ENCODE measurements around the gene HIF1A.
A peak's percentile ranks its signal among the peaks of the same experiment; 100 is the strongest.

Gene HIF1A

DNA sequence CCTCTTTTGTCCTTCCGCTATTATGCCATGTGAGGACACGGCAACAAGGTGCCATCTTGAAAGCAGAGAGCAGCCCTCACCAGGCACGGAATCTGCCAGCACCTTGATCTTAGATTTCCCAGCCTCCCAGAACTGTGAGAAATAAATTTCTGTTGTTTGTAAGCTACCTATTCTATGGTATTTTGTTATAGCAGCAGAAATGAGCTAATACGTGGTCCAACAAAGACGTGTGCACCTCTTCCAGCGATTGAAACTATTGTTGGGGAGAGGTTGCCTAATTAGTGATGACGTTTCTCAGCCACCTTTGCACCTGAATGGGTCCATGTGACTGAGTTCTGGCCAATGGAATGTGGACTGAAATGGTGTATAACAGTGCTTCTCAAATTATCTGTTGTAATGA, 64.6 kb downstream of the HIF1A start:
- no peak for DNase-seq (ENCODE audit: low read depth)
- TF ChIP-seq, protein P1, sequence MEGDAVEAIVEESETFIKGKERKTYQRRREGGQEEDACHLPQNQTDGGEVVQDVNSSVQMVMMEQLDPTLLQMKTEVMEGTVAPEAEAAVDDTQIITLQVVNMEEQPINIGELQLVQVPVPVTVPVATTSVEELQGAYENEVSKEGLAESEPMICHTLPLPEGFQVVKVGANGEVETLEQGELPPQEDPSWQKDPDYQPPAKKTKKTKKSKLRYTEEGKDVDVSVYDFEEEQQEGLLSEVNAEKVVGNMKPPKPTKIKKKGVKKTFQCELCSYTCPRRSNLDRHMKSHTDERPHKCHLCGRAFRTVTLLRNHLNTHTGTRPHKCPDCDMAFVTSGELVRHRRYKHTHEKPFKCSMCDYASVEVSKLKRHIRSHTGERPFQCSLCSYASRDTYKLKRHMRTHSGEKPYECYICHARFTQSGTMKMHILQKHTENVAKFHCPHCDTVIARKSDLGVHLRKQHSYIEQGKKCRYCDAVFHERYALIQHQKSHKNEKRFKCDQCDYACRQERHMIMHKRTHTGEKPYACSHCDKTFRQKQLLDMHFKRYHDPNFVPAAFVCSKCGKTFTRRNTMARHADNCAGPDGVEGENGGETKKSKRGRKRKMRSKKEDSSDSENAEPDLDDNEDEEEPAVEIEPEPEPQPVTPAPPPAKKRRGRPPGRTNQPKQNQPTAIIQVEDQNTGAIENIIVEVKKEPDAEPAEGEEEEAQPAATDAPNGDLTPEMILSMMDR (IDR thresholded peaks at IDR 0.05; ENCODE audit: low read length, missing control alignments), result no peak
- no peak overlapping the region for H3K4me3 ChIP-seq (replicated peaks; ENCODE audit: low read depth, low read length)

DNA sequence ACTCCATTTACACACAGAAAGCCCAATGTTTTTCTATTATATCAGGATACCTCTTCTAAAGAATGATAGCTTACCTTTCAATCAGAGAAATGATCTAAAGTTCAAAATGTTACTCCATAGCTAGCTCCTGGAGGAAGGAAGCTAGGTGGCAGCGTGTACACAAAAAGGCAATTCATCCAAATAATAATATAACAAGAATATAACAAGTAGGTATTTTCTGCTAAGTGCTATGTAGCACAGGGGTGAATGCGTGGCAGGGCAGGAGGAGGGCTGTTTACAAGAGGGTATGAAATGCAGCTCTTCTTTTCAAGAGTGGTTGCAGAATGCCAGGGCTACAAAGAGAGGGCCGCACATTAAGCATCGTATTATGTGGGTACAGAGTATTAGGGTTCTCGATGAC, 66.2 kb downstream of the HIF1A start:
- TF ChIP-seq, protein P1 (IDR thresholded peaks at IDR 0.05; ENCODE audit: low read length, missing control alignments), result no peak
- peak overlapping the region; percentile 88 for H3K4me3 ChIP-seq (replicated peaks; ENCODE audit: low read depth, low read length)
- DNase-seq (ENCODE audit: low read depth), result no peak

DNA sequence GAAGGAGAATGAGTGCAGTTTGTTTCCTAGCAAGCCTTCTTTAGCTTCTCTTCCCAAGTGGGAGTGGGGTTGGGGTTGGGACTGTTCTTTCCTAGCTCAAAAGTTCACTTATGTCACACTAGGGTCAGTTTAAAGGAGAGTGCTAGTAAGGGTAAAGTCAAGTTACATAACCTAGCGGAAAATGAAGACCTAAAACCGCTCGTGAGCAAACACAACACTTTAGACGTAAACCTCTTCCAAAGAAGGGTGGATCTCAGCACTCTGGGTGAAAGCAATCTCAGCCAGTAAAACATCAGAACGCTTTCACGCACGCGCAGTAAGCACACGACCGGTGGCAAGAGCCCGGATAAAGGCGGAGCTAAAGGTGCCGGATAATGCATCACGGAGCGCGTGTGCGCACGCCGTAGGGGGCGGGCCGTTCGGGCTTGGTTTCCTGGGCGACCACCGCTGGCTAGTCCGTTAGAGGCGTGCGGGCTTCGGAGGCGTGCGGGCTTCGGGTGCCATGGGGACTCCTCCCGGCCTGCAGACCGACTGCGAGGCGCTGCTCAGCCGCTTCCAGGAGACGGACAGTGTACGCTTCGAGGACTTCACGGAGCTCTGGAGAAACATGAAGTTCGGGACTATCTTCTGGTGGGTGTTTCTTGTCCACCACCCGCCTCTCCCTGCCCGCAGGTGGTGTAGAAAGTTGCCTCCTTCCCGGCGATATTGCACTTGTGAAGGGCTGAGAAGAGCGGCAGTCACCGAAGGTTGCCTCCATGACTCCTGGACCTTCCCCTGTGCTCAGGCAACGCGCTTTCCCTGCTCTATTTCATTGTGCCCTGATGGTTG, 66.9 kb downstream of the HIF1A start, which contains the start of gene SNAPC1:
Gene SNAPC1, plus strand, starts transcription at position 462 of the 828 bp plus-strand sequence. Its CDS starts 41 bp downstream, at position 503.
- peak; percentile 99 for DNase-seq (ENCODE audit: low read depth)
- TF ChIP-seq, protein P1 (IDR thresholded peaks at IDR 0.05; ENCODE audit: low read length, missing control alignments), result no peak
- H3K4me3 ChIP-seq (replicated peaks; ENCODE audit: low read depth, low read length), result peak within 1 kb of the TSS; percentile 88

DNA sequence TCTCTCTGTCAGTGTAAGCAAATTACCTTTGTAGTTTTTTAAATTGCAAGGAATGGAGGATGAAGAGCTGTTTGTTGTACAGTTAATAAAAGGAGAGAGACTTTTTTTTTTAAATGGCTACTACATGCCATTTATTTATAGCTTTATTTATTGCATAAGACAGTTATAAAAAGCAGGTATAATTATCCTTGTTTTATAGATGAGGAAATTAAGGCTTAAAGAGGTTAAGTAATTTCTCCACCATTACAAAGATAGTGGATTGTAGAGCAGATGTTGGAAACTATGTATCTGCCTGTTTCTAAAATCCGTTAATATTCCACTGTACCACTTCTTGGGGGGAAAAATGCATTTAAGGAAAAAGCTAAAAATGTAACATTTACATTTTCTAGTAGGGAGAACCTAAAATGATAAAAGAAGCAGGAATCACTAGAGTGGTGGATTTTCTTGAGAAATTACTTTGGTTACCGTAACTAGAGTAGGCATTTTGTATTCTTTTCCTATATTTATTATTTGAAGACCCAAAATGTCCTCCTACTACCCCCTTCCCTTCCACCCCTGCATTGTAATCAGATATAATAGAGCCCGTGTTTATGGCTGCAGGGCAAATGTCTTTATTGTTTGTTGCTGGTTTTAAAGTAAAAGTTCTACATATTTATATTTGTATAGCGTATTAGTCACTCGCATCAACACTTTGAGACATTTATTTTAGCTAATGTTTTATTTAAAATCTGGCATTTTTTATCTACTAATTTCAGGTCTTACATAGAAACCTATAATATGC, 69.2 kb downstream of the HIF1A start:
- no peak for DNase-seq (ENCODE audit: low read depth)
- H3K4me3 ChIP-seq (replicated peaks; ENCODE audit: low read depth, low read length), result peak overlapping the region; percentile 88
- TF ChIP-seq, protein P1 (IDR thresholded peaks at IDR 0.05; ENCODE audit: low read length, missing control alignments), result no peak

DNA sequence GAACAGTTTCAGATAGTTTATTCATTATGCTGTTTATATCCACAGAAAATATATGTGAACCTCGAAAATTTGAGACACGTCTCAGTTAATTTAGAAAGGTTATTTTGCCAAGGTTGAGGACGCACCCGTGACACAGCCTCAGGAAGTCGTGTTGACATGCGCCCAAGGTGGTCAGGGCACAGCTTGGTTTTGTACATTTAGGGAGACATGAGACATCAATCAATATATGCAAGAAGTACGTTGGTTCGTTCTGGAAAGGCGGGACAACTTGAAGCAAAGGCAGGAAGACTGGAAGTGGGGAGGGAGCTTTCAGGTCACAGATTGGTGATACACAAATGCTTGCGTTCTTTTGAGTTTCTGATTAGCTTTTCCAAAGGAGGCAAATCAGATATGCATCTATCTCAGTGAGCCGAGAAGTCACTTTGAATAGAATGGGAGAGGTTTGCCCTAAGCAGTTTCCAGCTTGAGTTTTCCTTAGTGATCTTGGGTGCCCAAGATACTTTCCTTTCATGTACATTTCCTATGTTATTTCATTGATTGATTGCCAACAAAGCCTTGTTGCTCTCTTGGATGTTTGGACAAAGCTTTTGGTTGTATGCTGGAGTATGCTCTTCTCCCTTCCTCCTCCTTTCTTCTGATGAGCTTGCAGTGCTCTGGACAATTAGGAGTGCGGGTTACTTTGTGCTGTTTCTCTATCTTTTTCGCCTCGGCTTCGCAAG, 70.1 kb downstream of the HIF1A start:
- peak overlapping the region; percentile 18 for H3K4me3 ChIP-seq (replicated peaks; ENCODE audit: low read depth, low read length)
- no peak for DNase-seq (ENCODE audit: low read depth)
- TF ChIP-seq, protein P1 (IDR thresholded peaks at IDR 0.05; ENCODE audit: low read length, missing control alignments), result no peak

DNA sequence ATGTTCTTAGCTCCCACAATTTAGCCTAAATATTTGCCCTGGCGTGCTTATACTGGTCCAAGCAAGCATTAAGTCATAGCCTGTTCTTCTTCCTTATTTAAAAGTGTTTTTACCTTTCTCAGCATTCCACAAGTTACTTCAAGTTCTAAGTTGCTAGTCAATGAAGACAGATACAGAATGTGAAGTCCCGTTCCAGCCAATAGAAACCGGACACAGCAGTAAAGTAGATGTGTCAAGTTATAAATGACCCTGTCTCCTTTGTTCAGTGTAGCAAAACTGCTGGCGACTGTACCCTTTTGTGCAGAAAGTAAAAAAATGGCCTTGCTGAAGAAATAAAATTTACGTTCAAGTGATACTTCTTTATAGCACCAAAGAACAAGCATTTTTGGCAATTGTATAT, 70.8 kb downstream of the HIF1A start:
- TF ChIP-seq, protein P1 (IDR thresholded peaks at IDR 0.05; ENCODE audit: low read length, missing control alignments), result no peak
- no peak overlapping the region for H3K4me3 ChIP-seq (replicated peaks; ENCODE audit: low read depth, low read length)
- DNase-seq (ENCODE audit: low read depth), result no peak
